MCF 10A (cell line): ENCODE measurements around the gene ABCD4. TPM values are rescaled to one million over a fixed set of nuclear protein-coding genes. Genes with fewer than 3 reads are reported as not detected.

ENCODE experiments used
- BruUV-seq: library from RNA; stranded (reverse); fragments of 400-500 nt; replicated peaks from 2 replicates; lab custom pipeline; 2021; lab: Mats Ljungman, UMichigan
- CTCF ChIA-PET: fragments of 300-600 bp; sonication (Branson Sonifier 250); formaldehyde crosslinking; extraction: SDS; loops from one replicate; lab custom pipeline; 2021; ENCODE audit warnings: antibody characterized with exemption, inconsistent platforms; lab: Yijun Ruan, JAX
- POLR2A ChIA-PET: fragments of 300-600, 350-650 bp; sonication (Branson Sonifier 250); formaldehyde crosslinking; extraction: SDS; loops from one replicate; lab custom pipeline; 2020; ENCODE audit warnings: antibody characterized with exemption, inconsistent platforms; lab: Yijun Ruan, JAX
- DNase-seq: peaks from one replicate; pipeline ENCODE4 v3.0.0-alpha.2; 2018; ENCODE audit not compliant: unreplicated experiment
- H3K27ac Mint-ChIP-seq: one replicate; pipeline ENCODE4 v1.8.0; 2022; ENCODE audit warnings: mild to moderate bottlenecking, low read depth, mixed read lengths; ENCODE audit not compliant: unreplicated experiment
- H3K27me3 Mint-ChIP-seq: one replicate; pipeline ENCODE4 v1.8.0; 2022; ENCODE audit warnings: mixed read lengths; ENCODE audit not compliant: insufficient read depth, unreplicated experiment
- H3K36me3 Mint-ChIP-seq: one replicate; pipeline ENCODE4 v1.8.0; 2022; ENCODE audit warnings: mild to moderate bottlenecking, moderate library complexity, mixed read lengths; ENCODE audit not compliant: insufficient read depth, unreplicated experiment
- H3K4me1 Mint-ChIP-seq: one replicate; pipeline ENCODE4 v1.8.0; 2022; ENCODE audit warnings: mixed read lengths; ENCODE audit not compliant: insufficient read depth, unreplicated experiment
- H3K4me3 Mint-ChIP-seq: one replicate; pipeline ENCODE4 v1.8.0; 2022; ENCODE audit warnings: mild to moderate bottlenecking, moderate library complexity, mixed read lengths; ENCODE audit not compliant: unreplicated experiment
- H3K9me3 Mint-ChIP-seq: one replicate; pipeline ENCODE4 v1.8.0; 2022; ENCODE audit warnings: mixed read lengths; ENCODE audit not compliant: unreplicated experiment
- CTCF ChIP-seq: fragments of 200-600 bp; IDR thresholded peaks from one replicate; pipeline ENCODE4 v1.8.0; 2022; ENCODE audit warnings: antibody characterized with exemption, mild to moderate bottlenecking; ENCODE audit not compliant: unreplicated experiment
- intact Hi-C: fragments of 100-400 bp; cut with micrococcal nuclease; formaldehyde crosslinking; loops from 2 replicates; pipeline ENCODE4 v1.14.1; 2022
- total RNA-seq: library from RNA; stranded (reverse); gene quantifications from 2 replicates; pipeline ENCODE4 v1.2.3, GENCODE V29; 2022

The ABCD4 gene
- total RNA-seq, 1 experiment from 2014 or later = 26.6 TPM

GRCh38 chr14:74302152-74302628 lies 544 bp downstream of the ABCD4 start:
- TF ChIP-seq CTCF = peak; percentile 22
- no peaks in the 10 kb centered on the region for H3K9me3 Mint-ChIP-seq
- peak overlapping the region; percentile 99 for H3K4me3 Mint-ChIP-seq
- TSS peak; percentile 48 for BruUV-seq
- ChIA-PET CTCF (interaction anchor here (0.6 to 1.5 kb wide), 6 partner anchors 45 to 1883 kb away, joined by 3 to 4 read pairs (median 4); no protein-coding TSS in a partner anchor), POLR2A (interaction anchor here (0.6 to 3.1 kb wide), 10 partner anchors 9 to 703 kb away, joined by 3 to 12 read pairs (median 3); partner anchors contain the start of genes AREL1, BBOF1, ENTPD5 and FCF1)
- peaks cover 11% of the 10 kb centered on the region for H3K4me1 Mint-ChIP-seq
- H3K27ac Mint-ChIP-seq = peak overlapping the region; percentile 81
- peaks cover 13% of the 10 kb centered on the region for H3K36me3 Mint-ChIP-seq
- peak; percentile 49 for DNase-seq
- intact Hi-C loops = no loop called here
- no peaks in the 10 kb centered on the region for H3K27me3 Mint-ChIP-seq

- H3K27ac Mint-ChIP-seq = peak overlapping the region; percentile 81
- TF ChIP-seq CTCF = no peak
- no peaks in the 10 kb centered on the region for H3K27me3 Mint-ChIP-seq
- H3K4me1 Mint-ChIP-seq = peaks cover 11% of the 10 kb centered on the region
- no TSS peak for BruUV-seq
- ChIA-PET CTCF (interaction anchor here (0.7 kb wide), 2 partner anchors 26 to 1884 kb away, joined by 3 read pairs; no protein-coding TSS in a partner anchor), POLR2A (interaction anchor here (0.7 to 3.1 kb wide), 3 partner anchors 49 to 703 kb away, joined by 3 to 12 read pairs (median 3); partner anchors contain the start of genes ISCA2 and NPC2)
- peak overlapping the region; percentile 99 for H3K4me3 Mint-ChIP-seq
- intact Hi-C loops = no loop called here
- no peaks in the 10 kb centered on the region for H3K9me3 Mint-ChIP-seq
- no peak for DNase-seq
- peaks cover 15% of the 10 kb centered on the region for H3K36me3 Mint-ChIP-seq
Observed at GRCh38 chr14:74301594-74302151, 1.1 kb downstream of the ABCD4 start.

- peak; percentile 52 for DNase-seq
- Mint-ChIP-seq H3K9me3 (no peaks in the 10 kb centered on the region), H3K4me1 (peaks cover 11% of the 10 kb centered on the region), H3K4me3 (peak overlapping the region; percentile 43), H3K27me3 (no peaks in the 10 kb centered on the region), H3K27ac (peak overlapping the region; percentile 24), H3K36me3 (peaks cover 15% of the 10 kb centered on the region)
- ChIA-PET CTCF (interaction anchor here (0.7 to 1.2 kb wide), 2 partner anchors 26 to 172 kb away, joined by 3 read pairs; no protein-coding TSS in a partner anchor), POLR2A (no interaction called here)
- TF ChIP-seq CTCF = no peak
- intact Hi-C loops = no loop called here
- BruUV-seq = no TSS peak
Observed at GRCh38 chr14:74299061-74299545, 3.6 kb downstream of the ABCD4 start.

- peaks cover 15% of the 10 kb centered on the region for H3K36me3 Mint-ChIP-seq
- H3K9me3 Mint-ChIP-seq = no peaks in the 10 kb centered on the region
- POLR2A ChIA-PET = interaction anchor here (0.7 kb wide), 1 partner anchor 8 kb away, joined by 3 read pairs; no protein-coding TSS in a partner anchor
- peaks cover 11% of the 10 kb centered on the region for H3K4me1 Mint-ChIP-seq
- CTCF ChIA-PET = interaction anchor here (1.3 kb wide), 1 partner anchor 40 kb away, joined by 9 read pairs; no protein-coding TSS in a partner anchor
- no peak for TF ChIP-seq CTCF
- no TSS peak for BruUV-seq
- intact Hi-C loops = no loop called here
- peak overlapping the region; percentile 24 for H3K27ac Mint-ChIP-seq
- no peak overlapping the region for H3K4me3 Mint-ChIP-seq
- H3K27me3 Mint-ChIP-seq = no peaks in the 10 kb centered on the region
- no peak for DNase-seq
Observed at GRCh38 chr14:74297986-74298385, 4.7 kb downstream of the ABCD4 start.
